Activated naive CD4-positive, alpha-beta T cell treated with anti-CD3 and anti-CD28 coated beads, Interleukin-2, amount 50 U/mL, for 24 hours (primary cell): Measurements from ENCODE around the gene GOLGA6L26.
A peak's percentile ranks its signal among the peaks of the same experiment; 100 is the strongest.
"Not testable (repeated sequence)": the region's sequence is repeated elsewhere in the genome, so short reads cannot be mapped to it uniquely, and the experiment has no call there.

Experiments
- H3K27ac Mint-ChIP-seq: one replicate; pipeline ENCODE4 v1.8.0; 2021; ENCODE audit warnings: mild to moderate bottlenecking, mixed read lengths
- H3K27me3 Mint-ChIP-seq: one replicate; pipeline ENCODE4 v1.8.0; 2021; ENCODE audit warnings: mixed read lengths
- H3K36me3 Mint-ChIP-seq: one replicate; pipeline ENCODE4 v1.8.0; 2021; ENCODE audit warnings: mixed read lengths
- H3K4me1 Mint-ChIP-seq: one replicate; pipeline ENCODE4 v1.8.0; 2021; ENCODE audit warnings: mixed read lengths
- H3K4me3 Mint-ChIP-seq: one replicate; pipeline ENCODE4 v1.8.0; 2021; ENCODE audit warnings: mild to moderate bottlenecking, mixed read lengths
- H3K9me3 Mint-ChIP-seq: one replicate; pipeline ENCODE4 v1.8.0; 2021; ENCODE audit warnings: mixed read lengths

The GOLGA6L26 gene

DNA sequence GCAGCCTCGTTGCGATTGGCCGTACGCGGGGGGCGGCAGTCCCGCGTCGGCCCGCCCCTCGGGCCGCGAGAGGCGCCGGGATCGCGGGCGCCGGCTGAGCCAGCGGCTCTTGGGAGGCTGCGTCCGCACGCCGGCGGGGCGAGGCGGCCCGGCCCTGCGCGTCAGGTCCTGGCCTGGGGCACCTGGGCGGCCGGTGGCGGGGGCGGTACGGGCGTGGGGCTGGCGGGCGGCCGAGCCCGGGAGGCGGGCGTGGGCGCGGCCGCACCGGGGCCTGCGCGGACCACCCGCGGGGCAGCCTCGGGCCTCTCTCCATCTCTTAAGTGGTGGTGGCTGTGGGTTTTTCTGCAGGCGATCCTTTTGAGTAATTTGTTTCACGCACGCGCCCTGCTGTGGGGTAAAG lies 30.3 kb downstream of the GOLGA6L26 start:
- H3K9me3 Mint-ChIP-seq, H3K36me3 Mint-ChIP-seq, H3K27me3 Mint-ChIP-seq: not testable (repeated sequence)
- Mint-ChIP-seq H3K27ac (peak overlapping the region; percentile 72), H3K4me3 (peak overlapping the region; percentile 93), H3K4me1 (peaks cover 41% of the 10 kb centered on the region)

DNA sequence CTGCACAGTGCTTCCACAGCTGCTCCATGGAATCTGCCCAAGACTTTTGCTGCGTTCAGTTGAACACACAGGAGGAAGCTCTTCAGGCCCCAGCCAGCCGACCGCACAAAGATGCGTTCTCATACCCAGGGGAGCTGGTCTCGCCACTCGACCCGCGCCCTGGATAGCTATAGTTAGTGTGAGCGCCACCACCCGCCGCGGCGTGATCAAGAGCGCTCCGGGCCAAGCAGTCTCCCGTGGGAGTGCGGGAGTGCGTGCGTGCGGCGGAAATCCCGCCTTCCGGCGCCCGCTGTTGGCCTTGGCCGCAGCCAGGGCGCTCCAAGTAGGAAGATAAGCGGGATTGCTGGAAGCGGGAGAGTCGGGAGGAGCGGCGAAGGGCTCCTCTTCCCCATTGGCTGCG lies 30.8 kb downstream of the GOLGA6L26 start:
- H3K9me3 Mint-ChIP-seq, H3K4me3 Mint-ChIP-seq, H3K27ac Mint-ChIP-seq, H3K27me3 Mint-ChIP-seq, H3K36me3 Mint-ChIP-seq: not testable (repeated sequence)
- H3K4me1 Mint-ChIP-seq: peaks cover 37% of the 10 kb centered on the region
